Sigmoid colon (tissue), 4 donors: ENCODE measurements around the gene PEX5.

Experiments used
- EP300 ChIP-seq, 4 donors: sonication (generic); formaldehyde crosslinking; IDR thresholded peaks; one replicate each; pipeline ENCODE4 v1.6.1; 2017; ENCODE audit warnings: antibody characterized with exemption in 4 of 4
- POLR2A ChIP-seq, 2 donors: fragments of 450-650 bp; IDR thresholded peaks; one replicate each; pipeline ENCODE4 v1.6.1; 2016; ENCODE audit warnings: antibody characterized with exemption in 2 of 2, mild to moderate bottlenecking in 2 of 2, moderate library complexity in 2 of 2
- POLR2AphosphoS5 ChIP-seq, 4 donors: sonication (generic); formaldehyde crosslinking; IDR thresholded peaks; one replicate each; pipeline ENCODE4 v1.6.1; 2017; ENCODE audit warnings: antibody characterized with exemption in 4 of 4
- TF ChIP-seq, protein P1 (sequence below), 4 experiments: fragments of 450-650 bp in 3 of 4; fragments of 200-600 bp in 1 of 4; IDR thresholded peaks; one replicate each; pipeline ENCODE4 v1.5.1; 2016 to 2019; ENCODE audit warnings: antibody characterized with exemption in 4 of 4, mild to moderate bottlenecking in 3 of 4, moderate library complexity in 2 of 4

DNA sequence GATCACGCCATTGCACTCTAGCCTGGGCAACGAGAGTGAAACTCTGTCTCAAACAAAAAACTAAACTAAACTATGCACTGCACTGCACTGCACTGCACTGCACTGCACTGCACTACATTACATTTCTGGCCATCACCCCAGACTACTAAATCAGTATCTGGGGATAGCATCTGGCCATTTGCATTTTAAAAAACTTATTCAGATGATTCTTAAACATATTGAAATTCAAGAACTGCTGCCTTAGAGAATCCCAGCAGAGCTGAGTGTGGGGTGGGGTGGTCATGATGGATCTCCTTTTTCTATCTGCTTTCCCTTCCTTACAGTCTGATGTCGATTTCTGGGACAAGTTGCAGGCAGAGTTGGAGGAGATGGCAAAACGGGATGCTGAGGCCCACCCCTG lies 13.6 kb downstream of the PEX5 start:
- TF ChIP-seq, protein P1, sequence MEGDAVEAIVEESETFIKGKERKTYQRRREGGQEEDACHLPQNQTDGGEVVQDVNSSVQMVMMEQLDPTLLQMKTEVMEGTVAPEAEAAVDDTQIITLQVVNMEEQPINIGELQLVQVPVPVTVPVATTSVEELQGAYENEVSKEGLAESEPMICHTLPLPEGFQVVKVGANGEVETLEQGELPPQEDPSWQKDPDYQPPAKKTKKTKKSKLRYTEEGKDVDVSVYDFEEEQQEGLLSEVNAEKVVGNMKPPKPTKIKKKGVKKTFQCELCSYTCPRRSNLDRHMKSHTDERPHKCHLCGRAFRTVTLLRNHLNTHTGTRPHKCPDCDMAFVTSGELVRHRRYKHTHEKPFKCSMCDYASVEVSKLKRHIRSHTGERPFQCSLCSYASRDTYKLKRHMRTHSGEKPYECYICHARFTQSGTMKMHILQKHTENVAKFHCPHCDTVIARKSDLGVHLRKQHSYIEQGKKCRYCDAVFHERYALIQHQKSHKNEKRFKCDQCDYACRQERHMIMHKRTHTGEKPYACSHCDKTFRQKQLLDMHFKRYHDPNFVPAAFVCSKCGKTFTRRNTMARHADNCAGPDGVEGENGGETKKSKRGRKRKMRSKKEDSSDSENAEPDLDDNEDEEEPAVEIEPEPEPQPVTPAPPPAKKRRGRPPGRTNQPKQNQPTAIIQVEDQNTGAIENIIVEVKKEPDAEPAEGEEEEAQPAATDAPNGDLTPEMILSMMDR (IDR thresholded peaks at IDR 0.05) = no peak
- TF ChIP-seq POLR2A (IDR thresholded peaks at IDR 0.05) (no peak), EP300 (IDR thresholded peaks at IDR 0.05) (no peak), POLR2AphosphoS5 (IDR thresholded peaks at IDR 0.05) (no peak)
